H7 (cell line): Measurements from ENCODE around the gene FIZ1. TPM values are rescaled to one million over a fixed set of nuclear protein-coding genes. Genes with fewer than 3 reads are reported as not detected.

Experiments
- DNase-seq: peaks from one replicate; pipeline ENCODE4 v3.0.0; 2012
- H3K27me3 ChIP-seq: 2 replicates; pipeline ENCODE4 v1.6.0; 2011; ENCODE audit warnings: mild to moderate bottlenecking, low read length; ENCODE audit not compliant: control insufficient read depth, insufficient read depth
- H3K36me3 ChIP-seq: replicated peaks from 2 replicates; pipeline ENCODE4 v1.5.1; 2011; ENCODE audit warnings: low read length; ENCODE audit not compliant: control insufficient read depth, insufficient read depth
- H3K4me3 ChIP-seq: 2 replicates; pipeline ENCODE4 v1.5.1; 2011; ENCODE audit warnings: low read depth, mild to moderate bottlenecking, control low read depth, low read length, moderate library complexity; ENCODE audit not compliant: insufficient read depth
- total RNA-seq: library from RNA; depleted of rRNA; stranded (reverse); fragments of >200 nt; shearing (Covaris generic); gene quantifications from 2 replicates; pipeline ENCODE4 v1.2.3, GENCODE V29; 2014

FIZ1 gene
- total RNA-seq, 1 experiment from 2014 or later = 4.7 TPM

- Histone ChIP-seq H3K27me3 (no peaks in the 10 kb centered on the region), H3K4me3 (peak overlapping the region; percentile 57), H3K36me3 (peaks cover 3% of the 10 kb centered on the region)
- DNase-seq = peak; percentile 96
Measured at GRCh38 chr19:55598719-55599467, 424 bp downstream of the FIZ1 start.

- H3K27me3 ChIP-seq = no peaks in the 10 kb centered on the region
- H3K36me3 ChIP-seq = peaks cover 3% of the 10 kb centered on the region
- peak; percentile 71 for DNase-seq
- H3K4me3 ChIP-seq = peak overlapping the region; percentile 43
Measured at GRCh38 chr19:55598034-55598433, 1.3 kb downstream of the FIZ1 start.

GRCh38 chr19:55597501-55597921 is 1.8 kb downstream of the FIZ1 start:
- H3K36me3 ChIP-seq = peaks cover 3% of the 10 kb centered on the region
- H3K4me3 ChIP-seq = peak overlapping the region; percentile 43
- DNase-seq = no peak
- H3K27me3 ChIP-seq = no peaks in the 10 kb centered on the region

- DNase-seq = no peak
- Histone ChIP-seq H3K4me3 (no peak overlapping the region), H3K36me3 (peaks cover 3% of the 10 kb centered on the region), H3K27me3 (no peaks in the 10 kb centered on the region)
Measured at GRCh38 chr19:55596304-55596703, 3.0 kb downstream of the FIZ1 start.

- H3K36me3 ChIP-seq = peaks cover 3% of the 10 kb centered on the region
- H3K4me3 ChIP-seq = no peak overlapping the region
- no peak for DNase-seq
- no peaks in the 10 kb centered on the region for H3K27me3 ChIP-seq
Measured at GRCh38 chr19:55594996-55595545, 4.2 kb downstream of the FIZ1 start.

GRCh38 chr19:55593096-55593772 is 6.1 kb downstream of the FIZ1 start:
- Histone ChIP-seq H3K27me3 (no peaks in the 10 kb centered on the region), H3K36me3 (peaks cover 3% of the 10 kb centered on the region), H3K4me3 (no peak overlapping the region)
- no peak for DNase-seq

- no peak for DNase-seq
- H3K4me3 ChIP-seq = peak overlapping the region; percentile 2; the same call in 1 of the 2 replicates
- no peaks in the 10 kb centered on the region for H3K27me3 ChIP-seq
- peaks cover 3% of the 10 kb centered on the region for H3K36me3 ChIP-seq
Measured at GRCh38 chr19:55592391-55593090, 6.8 kb downstream of the FIZ1 start.

GRCh38 chr19:55591555-55591954 is 7.8 kb downstream of the FIZ1 start:
- Histone ChIP-seq H3K36me3 (peaks cover 3% of the 10 kb centered on the region), H3K4me3 (no peak overlapping the region), H3K27me3 (no peaks in the 10 kb centered on the region)
- peak; percentile 59 for DNase-seq

- H3K36me3 ChIP-seq = no peaks in the 10 kb centered on the region; the same call in none of the 2 replicates
- peak; percentile 70 for DNase-seq
- no peaks in the 10 kb centered on the region for H3K27me3 ChIP-seq
- no peak overlapping the region for H3K4me3 ChIP-seq
Measured at GRCh38 chr19:55590617-55591016, 8.7 kb downstream of the FIZ1 start.

- H3K27me3 ChIP-seq = no peaks in the 10 kb centered on the region
- no peak overlapping the region for H3K4me3 ChIP-seq
- no peaks in the 10 kb centered on the region; the same call in 1 of the 2 replicates for H3K36me3 ChIP-seq
- peak; percentile 50 for DNase-seq
Measured at GRCh38 chr19:55590109-55590508, 9.2 kb downstream of the FIZ1 start.

- Histone ChIP-seq H3K36me3 (no peaks in the 10 kb centered on the region), H3K4me3 (no peak overlapping the region), H3K27me3 (no peaks in the 10 kb centered on the region)
- DNase-seq = no peak
Measured at GRCh38 chr19:55588738-55589137, 10.6 kb downstream of the FIZ1 start.

- DNase-seq = peak; percentile 98
- Histone ChIP-seq H3K27me3 (no peaks in the 10 kb centered on the region), H3K4me3 (peak overlapping the region; percentile 52), H3K36me3 (no peaks in the 10 kb centered on the region)
Measured at GRCh38 chr19:55586976-55587668, 12.2 kb downstream of the FIZ1 start.

GRCh38 chr19:55585658-55586339 is 13.5 kb downstream of the FIZ1 start:
- DNase-seq = peak; percentile 96
- peak overlapping the region; percentile 54 for H3K4me3 ChIP-seq
- H3K36me3 ChIP-seq = no peaks in the 10 kb centered on the region
- H3K27me3 ChIP-seq = no peaks in the 10 kb centered on the region; the same call in 1 of the 2 replicates
